ENCODE data around the gene BORCS6.

Gene BORCS6

GRCh38 chr17:8234361-8235270 lies 44.6 kb upstream of the BORCS6 start:
- no peak overlapping the region for H2BK12ac ChIP-seq (ENCODE audit: low read length)
- no peak overlapping the region for H2BK15ac ChIP-seq (ENCODE audit: low read length)
- no peak overlapping the region for H3K4me3 ChIP-seq (ENCODE audit: low read length in 2 of 2)
- H3K9ac ChIP-seq (ENCODE audit: low read depth, low read length, poor library complexity): no peak overlapping the region
- no peak overlapping the region for H3K14ac ChIP-seq (ENCODE audit: low read length)
- no peak overlapping the region for H3K23ac ChIP-seq (ENCODE audit: low read depth, low read length, poor library complexity)
- H3K9me3 ChIP-seq (replicated peaks in 1 of 2; ENCODE audit: control insufficient read depth in 2 of 2, insufficient read depth in 1 of 2, low read depth in 1 of 2, low read length in 2 of 2): no peaks in the 10 kb centered on the region
- no peaks in the 10 kb centered on the region for H3K27me3 ChIP-seq (ENCODE audit: control insufficient read depth in 3 of 3, insufficient read depth in 3 of 3, low read depth in 1 of 3, low read length in 3 of 3)
- H2BK120ac ChIP-seq (ENCODE audit: low read depth, low read length): no peak overlapping the region
- no peak overlapping the region for H3K4me2 ChIP-seq (ENCODE audit: insufficient read depth, low read length, poor library complexity, severe bottlenecking)
- H2BK5ac ChIP-seq (ENCODE audit: low read length): no peak overlapping the region
- no peak for DNase-seq (ENCODE audit: low spot score)
- H3K27ac ChIP-seq (replicated peaks; ENCODE audit: low read length): no peak overlapping the region
- no peak overlapping the region for H4K8ac ChIP-seq (ENCODE audit: low read depth, low read length)
- H3K18ac ChIP-seq (ENCODE audit: low read length): no peak overlapping the region
- H3K79me1 ChIP-seq (ENCODE audit: low read depth, low read length): no peaks in the 10 kb centered on the region
- no CpG with 5 or more reads among the region's 21 CpGs for WGBS, 2 donors (ENCODE audit: extremely low coverage in 2 of 2, insufficient read length in 2 of 2, insufficient replicate concordance in 1 of 2)
- H3K4me1 ChIP-seq (ENCODE audit: control insufficient read depth in 2 of 2, insufficient read depth in 1 of 2, low read depth in 1 of 2, low read length in 2 of 2): no peaks in the 10 kb centered on the region
- H4K91ac ChIP-seq (ENCODE audit: low read depth, low read length, poor library complexity): no peak overlapping the region
- H3K4ac ChIP-seq (ENCODE audit: low read length): no peak overlapping the region
- no peak overlapping the region for H2AFZ ChIP-seq (ENCODE audit: low read length)
- H2AK5ac ChIP-seq (ENCODE audit: low read depth, low read length): no peak overlapping the region
- H3K36me3 ChIP-seq (replicated peaks in 1 of 2; ENCODE audit: control insufficient read depth in 2 of 2, insufficient read depth in 2 of 2, low read length in 2 of 2): peaks cover 50 to 95% of the 10 kb centered on the region in 2 donors

- H2AK5ac ChIP-seq (ENCODE audit: low read depth, low read length): no peak overlapping the region
- no peak overlapping the region for H3K18ac ChIP-seq (ENCODE audit: low read length)
- no peak for DNase-seq (ENCODE audit: low spot score)
- H3K9me3 ChIP-seq (replicated peaks in 1 of 2; ENCODE audit: control insufficient read depth in 2 of 2, insufficient read depth in 1 of 2, low read depth in 1 of 2, low read length in 2 of 2): no peaks in the 10 kb centered on the region
- H3K23ac ChIP-seq (ENCODE audit: low read depth, low read length, poor library complexity): no peak overlapping the region
- H3K4me2 ChIP-seq (ENCODE audit: insufficient read depth, low read length, poor library complexity, severe bottlenecking): no peak overlapping the region
- no peak overlapping the region for H2BK120ac ChIP-seq (ENCODE audit: low read depth, low read length)
- no CpG with 5 or more reads among the region's 10 CpGs for WGBS, 2 donors (ENCODE audit: extremely low coverage in 2 of 2, insufficient read length in 2 of 2, insufficient replicate concordance in 1 of 2)
- no peak overlapping the region for H3K9ac ChIP-seq (ENCODE audit: low read depth, low read length, poor library complexity)
- H2BK15ac ChIP-seq (ENCODE audit: low read length): no peak overlapping the region
- no peak overlapping the region for H3K4ac ChIP-seq (ENCODE audit: low read length)
- H3K4me1 ChIP-seq (ENCODE audit: control insufficient read depth in 2 of 2, insufficient read depth in 1 of 2, low read depth in 1 of 2, low read length in 2 of 2): peaks cover 0 to 4% of the 10 kb centered on the region in 2 donors
- H2BK5ac ChIP-seq (ENCODE audit: low read length): peak overlapping the region; percentile 62
- H3K27ac ChIP-seq (replicated peaks; ENCODE audit: low read length): no peak overlapping the region
- no peaks in the 10 kb centered on the region for H3K27me3 ChIP-seq (ENCODE audit: control insufficient read depth in 3 of 3, insufficient read depth in 3 of 3, low read depth in 1 of 3, low read length in 3 of 3)
- H2BK12ac ChIP-seq (ENCODE audit: low read length): no peak overlapping the region
- no peak overlapping the region for H3K14ac ChIP-seq (ENCODE audit: low read length)
- H3K79me1 ChIP-seq (ENCODE audit: low read depth, low read length): no peaks in the 10 kb centered on the region
- no peak overlapping the region for H4K91ac ChIP-seq (ENCODE audit: low read depth, low read length, poor library complexity)
- H3K36me3 ChIP-seq (replicated peaks in 1 of 2; ENCODE audit: control insufficient read depth in 2 of 2, insufficient read depth in 2 of 2, low read length in 2 of 2): peaks cover 51 to 95% of the 10 kb centered on the region in 2 donors
- no peak overlapping the region for H4K8ac ChIP-seq (ENCODE audit: low read depth, low read length)
- no peak overlapping the region for H3K4me3 ChIP-seq (ENCODE audit: low read length in 2 of 2)
- no peak overlapping the region for H2AFZ ChIP-seq (ENCODE audit: low read length)
These were observed 41.7 kb upstream of the BORCS6 start for GRCh38 chr17:8231701-8232100.

- Histone ChIP-seq H2BK12ac (ENCODE audit: low read length) (no peak overlapping the region), H3K4ac (ENCODE audit: low read length) (no peak overlapping the region), H3K4me1 (ENCODE audit: control insufficient read depth in 2 of 2, insufficient read depth in 1 of 2, low read depth in 1 of 2, low read length in 2 of 2) (peaks cover 8% of the 10 kb centered on the region in 2 donors), H2AFZ (ENCODE audit: low read length) (no peak overlapping the region), H4K8ac (ENCODE audit: low read depth, low read length) (no peak overlapping the region), H3K4me3 (ENCODE audit: low read length in 2 of 2) (peak overlapping the region; percentile 47 to 58), H2AK5ac (ENCODE audit: low read depth, low read length) (no peak overlapping the region), H2BK15ac (ENCODE audit: low read length) (no peak overlapping the region), H3K9me3 (replicated peaks in 1 of 2; ENCODE audit: control insufficient read depth in 2 of 2, insufficient read depth in 1 of 2, low read depth in 1 of 2, low read length in 2 of 2) (no peaks in the 10 kb centered on the region), H4K91ac (ENCODE audit: low read depth, low read length, poor library complexity) (no peak overlapping the region), H3K36me3 (replicated peaks in 1 of 2; ENCODE audit: control insufficient read depth in 2 of 2, insufficient read depth in 2 of 2, low read length in 2 of 2) (peaks cover 29 to 51% of the 10 kb centered on the region in 2 donors), H3K4me2 (ENCODE audit: insufficient read depth, low read length, poor library complexity, severe bottlenecking) (peak overlapping the region; percentile 12), H2BK5ac (ENCODE audit: low read length) (no peak overlapping the region), H2BK120ac (ENCODE audit: low read depth, low read length) (no peak overlapping the region), H3K14ac (ENCODE audit: low read length) (no peak overlapping the region), H3K27ac (replicated peaks; ENCODE audit: low read length) (no peak overlapping the region), H3K9ac (ENCODE audit: low read depth, low read length, poor library complexity) (no peak overlapping the region), H3K23ac (ENCODE audit: low read depth, low read length, poor library complexity) (no peak overlapping the region), H3K79me1 (ENCODE audit: low read depth, low read length) (no peaks in the 10 kb centered on the region), H3K27me3 (ENCODE audit: control insufficient read depth in 3 of 3, insufficient read depth in 3 of 3, low read depth in 1 of 3, low read length in 3 of 3) (no peaks in the 10 kb centered on the region), H3K18ac (ENCODE audit: low read length) (no peak overlapping the region)
- WGBS, 2 donors (ENCODE audit: extremely low coverage in 2 of 2, insufficient read length in 2 of 2, insufficient replicate concordance in 1 of 2): no CpG with 5 or more reads among the region's 4 CpGs
- no peak for DNase-seq (ENCODE audit: low spot score)
These were observed 37.2 kb upstream of the BORCS6 start for GRCh38 chr17:8227238-8227581.

- Histone ChIP-seq H3K14ac (ENCODE audit: low read length) (no peak overlapping the region), H2AFZ (ENCODE audit: low read length) (peak overlapping the region; percentile 62), H3K36me3 (replicated peaks in 1 of 2; ENCODE audit: control insufficient read depth in 2 of 2, insufficient read depth in 2 of 2, low read length in 2 of 2) (peaks cover 25 to 46% of the 10 kb centered on the region in 2 donors), H3K9ac (ENCODE audit: low read depth, low read length, poor library complexity) (no peak overlapping the region), H2BK5ac (ENCODE audit: low read length) (no peak overlapping the region), H3K4me1 (ENCODE audit: control insufficient read depth in 2 of 2, insufficient read depth in 1 of 2, low read depth in 1 of 2, low read length in 2 of 2) (peaks cover 8% of the 10 kb centered on the region in 2 donors), H3K79me1 (ENCODE audit: low read depth, low read length) (no peaks in the 10 kb centered on the region), H3K4me3 (ENCODE audit: low read length in 2 of 2) (peak overlapping the region; percentile 47 to 83), H3K23ac (ENCODE audit: low read depth, low read length, poor library complexity) (no peak overlapping the region), H2AK5ac (ENCODE audit: low read depth, low read length) (no peak overlapping the region), H3K4ac (ENCODE audit: low read length) (no peak overlapping the region), H4K91ac (ENCODE audit: low read depth, low read length, poor library complexity) (no peak overlapping the region), H2BK15ac (ENCODE audit: low read length) (no peak overlapping the region), H3K9me3 (replicated peaks in 1 of 2; ENCODE audit: control insufficient read depth in 2 of 2, insufficient read depth in 1 of 2, low read depth in 1 of 2, low read length in 2 of 2) (no peaks in the 10 kb centered on the region), H3K4me2 (ENCODE audit: insufficient read depth, low read length, poor library complexity, severe bottlenecking) (peak overlapping the region; percentile 53), H3K27ac (replicated peaks; ENCODE audit: low read length) (peak overlapping the region; percentile 74), H3K27me3 (ENCODE audit: control insufficient read depth in 3 of 3, insufficient read depth in 3 of 3, low read depth in 1 of 3, low read length in 3 of 3) (no peaks in the 10 kb centered on the region), H2BK120ac (ENCODE audit: low read depth, low read length) (no peak overlapping the region), H2BK12ac (ENCODE audit: low read length) (no peak overlapping the region), H3K18ac (ENCODE audit: low read length) (no peak overlapping the region), H4K8ac (ENCODE audit: low read depth, low read length) (no peak overlapping the region)
- no CpG with 5 or more reads among the region's 32 CpGs for WGBS, 2 donors (ENCODE audit: extremely low coverage in 2 of 2, insufficient read length in 2 of 2, insufficient replicate concordance in 1 of 2)
- peak; percentile 95 for DNase-seq (ENCODE audit: low spot score)
These were observed 36.7 kb upstream of the BORCS6 start for GRCh38 chr17:8226536-8227237.
